Testis (tissue), 3 donors: Measurements from ENCODE around the gene ZIC5. TPM values are rescaled to one million over a fixed set of nuclear protein-coding genes. Genes with fewer than 3 reads are reported as not detected.

Experiments
- DNase-seq: peaks from one replicate; pipeline ENCODE4 v3.0.0-alpha.2; 2019
- H3K27ac ChIP-seq, 2 donors: fragments of 200-600 bp; sonication (generic); one replicate each; pipeline ENCODE4 v1.5.1; 2019
- H3K27me3 ChIP-seq: fragments of 200-600 bp; sonication (generic); one replicate; pipeline ENCODE4 v1.5.1; 2019
- H3K36me3 ChIP-seq: fragments of 200-600 bp; sonication (generic); one replicate; pipeline ENCODE4 v1.5.1; 2017; ENCODE audit warnings: low read depth; ENCODE audit errors: missing control alignments
- H3K4me1 ChIP-seq: fragments of 200-600 bp; sonication (generic); one replicate; pipeline ENCODE4 v1.5.1; 2019
- H3K4me3 ChIP-seq, 2 donors: fragments of 200-600 bp; sonication (generic); one replicate each; pipeline ENCODE4 v1.5.1; 2017 to 2019
- H3K9me3 ChIP-seq: fragments of 200-600 bp; sonication (generic); one replicate; pipeline ENCODE4 v1.5.1; 2017
- POLR2A ChIP-seq: fragments of 450-650 bp; IDR thresholded peaks from one replicate; pipeline ENCODE4 v1.6.1; 2017; ENCODE audit warnings: antibody characterized with exemption, mild to moderate bottlenecking, moderate library complexity
- WGBS, 2 donors: methylation state at CpG; one replicate each; pipeline ENCODE4 v1.1.5; 2018; 5-methylcytosine and 5-hydroxymethylcytosine counted together
- intact Hi-C: fragments of 100-400 bp; cut with DNase I; formaldehyde crosslinking; loops from one replicate; pipeline ENCODE4 v1.15.1; 2023; ENCODE audit warnings: low total_unique reads
- polyA plus RNA-seq: library from polyadenylated mRNA; stranded (reverse); fragments of 350-450 nt; fragmentation: Illumina TruSeq; extraction: RNeasy Lipid Tissue Mini Kit (QIAGEN cat#74804); gene quantifications from one replicate; pipeline ENCODE4 v1.2.3, GENCODE V29; 2014; ENCODE audit warnings: low read depth, low replicate concordance; ENCODE audit not compliant: insufficient read depth
- total RNA-seq, 2 donors: library from RNA; depleted of rRNA; stranded (reverse); fragments of >200 nt; gene quantifications; one replicate each; pipeline ENCODE4 v1.2.3, GENCODE V29; 2016
- TF ChIP-seq, protein P1 (sequence below), 3 experiments: fragments of 450-650 bp in 2 of 3; fragments of 200-600 bp in 1 of 3; sonication (generic) in 1 of 3; IDR thresholded peaks; one replicate each; pipeline ENCODE4 v1.5.1; 2016 to 2019; ENCODE audit warnings: antibody characterized with exemption in 3 of 3, mild to moderate bottlenecking in 2 of 3, moderate library complexity in 1 of 3

The ZIC5 gene
- total and polyA plus RNA-seq, 3 donors from 2014 or later = 2.0 to 6.9 (median 3.0) TPM

DNA sequence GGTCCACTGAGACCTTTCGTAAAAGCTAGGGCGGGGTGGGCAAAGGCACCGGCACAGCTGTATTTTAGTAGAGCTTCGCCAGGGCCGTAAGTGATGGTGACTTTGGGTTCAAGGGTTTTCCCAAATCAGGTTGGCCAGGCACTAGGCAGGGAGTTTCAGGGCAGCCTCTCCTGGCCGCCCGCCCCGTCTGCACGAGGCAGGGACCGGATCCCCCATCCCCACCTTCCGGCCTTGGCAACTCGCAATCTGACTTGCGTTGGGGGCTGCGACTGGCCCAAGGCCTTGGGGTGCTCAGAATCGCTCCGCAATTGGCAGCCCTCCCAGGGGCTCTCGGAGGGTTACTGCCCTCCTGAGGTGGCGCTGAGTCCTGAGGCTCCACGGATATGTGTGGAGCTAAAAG lies 4.1 kb upstream of the ZIC5 start:
- Histone ChIP-seq H3K4me3 (no peak overlapping the region), H3K9me3 (no peaks in the 10 kb centered on the region), H3K27me3 (peaks cover 12% of the 10 kb centered on the region), H3K27ac (no peak overlapping the region), H3K4me1 (peaks cover 9% of the 10 kb centered on the region), H3K36me3 (no peaks in the 10 kb centered on the region)
- DNase-seq = no peak
- no peak for TF ChIP-seq POLR2A
- WGBS, 2 donors = 13 to 15% methylated on average over 8 to 19 of the region's 19 CpGs
- intact Hi-C loops = no loop called here

DNA sequence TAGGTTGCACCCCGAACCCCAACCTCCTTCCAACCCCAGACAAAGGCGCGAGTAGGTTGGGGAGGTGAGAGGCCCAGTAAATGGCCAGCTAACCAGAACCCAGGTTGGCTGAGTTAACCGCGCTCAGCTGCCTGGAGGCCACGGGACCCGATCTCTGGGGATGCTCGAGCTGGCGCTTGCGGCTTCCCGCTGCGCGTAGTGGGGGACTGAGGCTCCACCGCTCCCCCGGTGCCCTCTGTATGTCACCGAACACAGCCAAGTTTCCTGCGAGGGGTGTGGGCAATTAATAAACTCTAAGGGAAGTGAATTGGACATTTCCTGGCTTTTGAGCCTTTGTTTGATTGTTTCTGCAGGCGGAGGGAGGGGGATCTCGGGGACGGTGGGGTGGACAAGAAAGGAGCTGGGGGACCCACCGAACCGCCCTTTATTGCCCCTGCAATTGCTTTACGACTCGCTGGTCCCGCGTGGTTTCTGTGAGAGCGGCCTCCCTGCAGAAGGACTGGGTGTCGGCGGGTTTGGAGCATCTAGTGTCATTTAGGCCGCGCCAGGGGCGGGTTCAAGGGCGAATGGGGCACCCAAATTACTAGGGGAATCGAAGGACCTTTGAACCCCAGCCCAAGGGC lies 3.5 kb upstream of the ZIC5 start:
- H3K36me3 ChIP-seq = no peaks in the 10 kb centered on the region
- H3K4me3 ChIP-seq = no peak overlapping the region
- no peak overlapping the region for H3K27ac ChIP-seq
- intact Hi-C loops = no loop called here
- H3K4me1 ChIP-seq = peaks cover 7% of the 10 kb centered on the region
- peaks cover 12% of the 10 kb centered on the region for H3K27me3 ChIP-seq
- no peaks in the 10 kb centered on the region for H3K9me3 ChIP-seq
- no peak for DNase-seq
- 7 to 9% methylated on average over 22 to 34 of the region's 34 CpGs for WGBS, 2 donors
- TF ChIP-seq POLR2A = no peak
- TF ChIP-seq, protein P1, sequence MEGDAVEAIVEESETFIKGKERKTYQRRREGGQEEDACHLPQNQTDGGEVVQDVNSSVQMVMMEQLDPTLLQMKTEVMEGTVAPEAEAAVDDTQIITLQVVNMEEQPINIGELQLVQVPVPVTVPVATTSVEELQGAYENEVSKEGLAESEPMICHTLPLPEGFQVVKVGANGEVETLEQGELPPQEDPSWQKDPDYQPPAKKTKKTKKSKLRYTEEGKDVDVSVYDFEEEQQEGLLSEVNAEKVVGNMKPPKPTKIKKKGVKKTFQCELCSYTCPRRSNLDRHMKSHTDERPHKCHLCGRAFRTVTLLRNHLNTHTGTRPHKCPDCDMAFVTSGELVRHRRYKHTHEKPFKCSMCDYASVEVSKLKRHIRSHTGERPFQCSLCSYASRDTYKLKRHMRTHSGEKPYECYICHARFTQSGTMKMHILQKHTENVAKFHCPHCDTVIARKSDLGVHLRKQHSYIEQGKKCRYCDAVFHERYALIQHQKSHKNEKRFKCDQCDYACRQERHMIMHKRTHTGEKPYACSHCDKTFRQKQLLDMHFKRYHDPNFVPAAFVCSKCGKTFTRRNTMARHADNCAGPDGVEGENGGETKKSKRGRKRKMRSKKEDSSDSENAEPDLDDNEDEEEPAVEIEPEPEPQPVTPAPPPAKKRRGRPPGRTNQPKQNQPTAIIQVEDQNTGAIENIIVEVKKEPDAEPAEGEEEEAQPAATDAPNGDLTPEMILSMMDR (IDR thresholded peaks at IDR 0.05) = no peak

DNA sequence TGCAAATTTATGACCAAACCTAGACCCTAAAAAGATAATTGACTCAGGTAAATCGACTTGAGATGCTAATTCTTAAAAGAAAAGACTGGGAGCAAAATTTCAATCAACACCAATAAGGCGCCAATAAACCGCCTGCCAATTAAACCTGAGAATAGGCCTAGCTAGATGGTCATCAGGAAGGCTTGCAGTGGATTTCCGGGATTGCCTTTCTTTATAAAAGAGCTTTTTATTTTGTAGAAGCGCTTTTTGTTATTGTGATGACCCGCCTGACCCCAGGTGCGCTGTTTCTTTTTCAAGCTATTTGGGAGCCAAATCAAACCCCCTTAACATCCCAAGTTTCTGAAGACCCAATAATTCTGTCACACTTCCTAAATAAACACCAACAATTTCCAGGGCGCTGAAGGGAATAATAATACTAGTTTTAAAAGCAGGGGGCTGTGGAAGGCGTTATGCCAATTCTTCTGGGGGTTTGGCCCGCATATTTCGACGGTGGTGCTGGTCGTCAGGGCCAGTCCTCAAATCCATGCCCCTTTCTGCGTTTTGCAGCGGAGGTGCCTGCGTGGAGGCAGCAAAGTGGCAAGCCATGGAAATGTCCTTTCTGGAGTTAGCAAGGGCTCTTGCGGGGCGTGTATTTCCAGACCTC lies 2.9 kb upstream of the ZIC5 start:
- WGBS, 2 donors = 12 to 17% methylated on average over 15 to 18 of the region's 18 CpGs
- intact Hi-C loops = no loop called here
- H3K27ac ChIP-seq = no peak overlapping the region

DNA sequence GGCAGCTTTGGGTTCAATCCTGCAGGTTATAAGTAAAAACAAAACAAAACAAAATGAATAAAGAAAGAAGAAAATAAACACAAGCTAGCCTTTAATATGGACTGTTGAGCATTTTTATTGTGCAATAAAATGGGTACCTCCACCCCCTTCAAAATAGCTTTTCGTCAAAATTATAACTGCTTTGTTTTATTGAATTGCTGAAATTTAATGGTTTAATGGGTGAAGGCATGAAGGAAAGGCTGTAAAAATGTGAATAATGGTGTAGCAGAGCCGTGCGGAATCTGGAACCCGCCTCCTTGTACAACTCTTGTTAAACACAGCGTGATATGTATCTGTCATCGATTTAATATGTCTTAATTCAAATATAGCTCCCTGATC lies 2.2 kb upstream of the ZIC5 start:
- peaks cover 12% of the 10 kb centered on the region for H3K27me3 ChIP-seq
- DNase-seq = no peak
- H3K27ac ChIP-seq = no peak overlapping the region
- no peak overlapping the region for H3K4me3 ChIP-seq
- no peaks in the 10 kb centered on the region for H3K9me3 ChIP-seq
- no peak for TF ChIP-seq POLR2A
- TF ChIP-seq, protein P1 (IDR thresholded peaks at IDR 0.05) = no peak
- intact Hi-C loops = no loop called here
- 14 to 18% methylated on average over 6 of the region's 6 CpGs for WGBS, 2 donors
- H3K4me1 ChIP-seq = peaks cover 4% of the 10 kb centered on the region
- H3K36me3 ChIP-seq = no peaks in the 10 kb centered on the region

More for the DNA sequence above, 2.9 kb upstream of the ZIC5 start:
- Histone ChIP-seq H3K4me3 (no peak overlapping the region), H3K4me1 (peaks cover 4% of the 10 kb centered on the region), H3K27me3 (peaks cover 12% of the 10 kb centered on the region), H3K9me3 (no peaks in the 10 kb centered on the region), H3K36me3 (no peaks in the 10 kb centered on the region)
- no peak for DNase-seq
- TF ChIP-seq, protein P1 (IDR thresholded peaks at IDR 0.05) = no peak
- no peak for TF ChIP-seq POLR2A

DNA sequence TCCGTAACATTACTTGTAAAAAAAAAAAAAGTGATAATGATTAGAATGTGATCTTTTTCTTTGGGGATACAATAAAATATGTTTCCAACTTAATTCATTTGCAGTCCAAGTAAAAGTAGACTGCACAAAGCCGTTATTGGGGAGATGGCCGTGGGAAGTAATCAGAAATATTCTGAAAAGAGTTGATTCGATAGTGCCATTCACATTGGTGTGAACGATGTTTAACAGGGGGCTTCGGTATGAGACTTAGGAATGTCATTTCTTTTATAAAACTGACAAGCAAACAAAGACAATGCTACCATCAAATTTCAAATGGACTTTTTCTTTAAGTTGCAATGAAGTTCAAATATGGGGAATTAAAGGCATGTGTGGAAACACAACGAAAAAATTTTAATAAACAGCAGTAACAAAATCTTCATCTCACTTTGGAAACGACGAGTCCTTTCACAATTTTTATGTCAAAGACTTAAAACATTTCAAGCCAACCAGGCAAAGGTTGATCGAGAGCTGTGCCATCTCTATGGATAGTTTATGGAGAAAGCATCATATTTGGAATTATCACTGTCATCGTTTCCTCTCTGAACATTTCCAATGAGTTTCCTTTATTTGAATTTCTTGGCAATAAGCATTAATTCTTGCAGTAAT lies 1.7 kb upstream of the ZIC5 start:
- H3K27ac ChIP-seq = no peak overlapping the region
- no peak for TF ChIP-seq POLR2A
- TF ChIP-seq, protein P1 (IDR thresholded peaks at IDR 0.05) = no peak
- H3K4me1 ChIP-seq = peaks cover 4% of the 10 kb centered on the region
- no peaks in the 10 kb centered on the region for H3K9me3 ChIP-seq
- peaks cover 12% of the 10 kb centered on the region for H3K27me3 ChIP-seq
- no peak overlapping the region for H3K4me3 ChIP-seq
- 16 to 20% methylated on average over 11 of the region's 11 CpGs for WGBS, 2 donors
- DNase-seq = no peak
- intact Hi-C loops = no loop called here
- H3K36me3 ChIP-seq = no peaks in the 10 kb centered on the region
